Measurements from ENCODE around the gene UBAP1. TPM values are rescaled to one million over a fixed set of nuclear protein-coding genes. Genes with fewer than 3 reads are reported as not detected.

UBAP1 gene
- total and polyA plus RNA-seq, 2 of the 4 experiments (the other 2 are of a cell fraction) = 30.6 to 37.0 TPM

GRCh38 chr9:34240006-34240405, 61.2 kb downstream of the UBAP1 start:
- DNase-seq = no peak
- Histone ChIP-seq H3K4me3 (ENCODE audit: insufficient read depth, low read depth, low read length) (no peak overlapping the region), H2AFZ (replicated peaks; ENCODE audit: low read length, poor library complexity) (no peak overlapping the region), H3K27me3 (ENCODE audit: control insufficient read depth, insufficient read depth, low read length) (no peaks in the 10 kb centered on the region), H3K14ac (replicated peaks; ENCODE audit: low read depth, low read length) (no peak overlapping the region), H3K9me1 (ENCODE audit: insufficient read depth, low read length) (peaks cover 3% of the 10 kb centered on the region; the same call in 1 of the 2 replicates), H3K9me3 (ENCODE audit: control insufficient read depth, insufficient read depth, low read length) (no peaks in the 10 kb centered on the region), H2AK9ac (replicated peaks; ENCODE audit: low read depth, low read length, poor library complexity) (no peak overlapping the region), H4K5ac (ENCODE audit: low read depth, low read length) (no peak overlapping the region), H4K20me1 (ENCODE audit: insufficient read depth, low read length) (peaks cover 18% of the 10 kb centered on the region; the same call in 1 of the 2 replicates), H3K79me1 (ENCODE audit: low read depth in 1 of 2, low read length in 2 of 2) (peaks cover 16 to 44% of the 10 kb centered on the region in 2 experiments; a peak in 3 of 4 replicates), H3K4me2 (ENCODE audit: low read depth, low read length) (no peak overlapping the region), H2BK120ac (ENCODE audit: low read depth, low read length) (no peak overlapping the region), H2BK5ac (ENCODE audit: low read depth, low read length, poor library complexity, severe bottlenecking) (no peak overlapping the region), H3K9ac (ENCODE audit: low read depth, low read length) (no peak overlapping the region), H3K27ac (ENCODE audit: insufficient read depth, low read length) (no peak overlapping the region), H3K18ac (ENCODE audit: low read depth, low read length) (no peak overlapping the region), H3K4ac (ENCODE audit: low read depth, low read length) (no peak overlapping the region), H3K23ac (ENCODE audit: low read depth, low read length) (no peak overlapping the region), H2AK5ac (ENCODE audit: low read depth, low read length) (no peak overlapping the region), H4K91ac (ENCODE audit: insufficient read depth, low read depth, low read length) (no peak overlapping the region), H2BK20ac (ENCODE audit: low read depth, low read length) (no peak overlapping the region), H3K56ac (ENCODE audit: extremely low read depth, insufficient read depth, low read length) (no peak overlapping the region), H3K36me3 (ENCODE audit: control insufficient read depth, insufficient read depth, low read length) (peaks cover 33% of the 10 kb centered on the region), H3K4me1 (ENCODE audit: control insufficient read depth, insufficient read depth, low read length) (no peaks in the 10 kb centered on the region), H4K8ac (ENCODE audit: low read depth in 2 of 2, low read length in 2 of 2) (no peak overlapping the region), H2BK15ac (ENCODE audit: low read depth, low read length) (no peak overlapping the region)
- CTCF ChIA-PET = interaction anchor here (2.8 kb wide), 1 partner anchor 14 kb away, joined by 12 read pairs; no protein-coding TSS in a partner anchor
- no peak for TF ChIP-seq SMC3 (IDR thresholded peaks at IDR 0.05; ENCODE audit: low read depth, low read length)
- TF ChIP-seq USF2 (IDR thresholded peaks at IDR 0.05; ENCODE audit: low read depth, low read length) = no peak
- no peak for TF ChIP-seq BHLHE40 (IDR thresholded peaks at IDR 0.05; ENCODE audit: low read depth, low read length)
- no peak for TF ChIP-seq CTCF (conservative IDR thresholded peaks at IDR 0.05; ENCODE audit: low read depth, low read length)
- TF ChIP-seq ELK1 (IDR thresholded peaks at IDR 0.05; ENCODE audit: borderline replicate concordance, low read depth, low read length) = no peak
- no peak for TF ChIP-seq RCOR1 (IDR thresholded peaks at IDR 0.05; ENCODE audit: insufficient replicate concordance, low read length)
- no peak for TF ChIP-seq CEBPB (IDR thresholded peaks at IDR 0.05; ENCODE audit: low read depth, low read length)
- TF ChIP-seq MAZ (IDR thresholded peaks at IDR 0.05; ENCODE audit: borderline replicate concordance, low read depth, low read length) = no peak
- TF ChIP-seq FOS (IDR thresholded peaks at IDR 0.05; ENCODE audit: low read depth, low read length) = no peak
- no peak for TF ChIP-seq POLR2A (IDR thresholded peaks at IDR 0.05; ENCODE audit: low read depth, low read length)
- no peak for TF ChIP-seq CHD1 (IDR thresholded peaks at IDR 0.05; ENCODE audit: low read depth, low read length)
- no peak for TF ChIP-seq MAFK (IDR thresholded peaks at IDR 0.05; ENCODE audit: low read depth, low read length)
- no peak for TF ChIP-seq MXI1 (IDR thresholded peaks at IDR 0.05; ENCODE audit: borderline replicate concordance, low read depth, low read length)
- TF ChIP-seq NFE2L2 (IDR thresholded peaks at IDR 0.05; ENCODE audit: low read depth, low read length) = no peak
- TF ChIP-seq RFX5 (IDR thresholded peaks at IDR 0.05; ENCODE audit: low read depth, low read length) = no peak
- TF ChIP-seq RAD21 (IDR thresholded peaks at IDR 0.05; ENCODE audit: low read length) = no peak
- BruUV-seq (replicated peaks) = no TSS peak
- intact Hi-C loops (cut with micrococcal nuclease) = no loop called here
- WGBS, 2 experiments (ENCODE audit: extremely low coverage in 2 of 2, insufficient read length in 1 of 2) = no CpG with 5 or more reads among the region's 1 CpG
- dilution Hi-C loops (cut with HindIII; ENCODE audit: low sequenced_read_pairs, unreplicated experiment) = no loop called here
- no peak for ATAC-seq (ENCODE audit: low read depth)
- in situ Hi-C loops (cut with MboI; ENCODE audit: low sequenced_read_pairs) = no loop called here
- POLR2A ChIA-PET (ENCODE audit: unreplicated experiment) = no interaction called here

Measured in IMR-90 (cell line).